Sigmoid colon (tissue), 4 donors: ENCODE data around the gene CLIC5.

Source experiments
- CTCF ChIP-seq, 4 experiments: fragments of 450-650 bp in 3 of 4; fragments of 200-600 bp in 1 of 4; IDR thresholded peaks; one replicate each; pipeline ENCODE4 v1.5.1; 2016 to 2019; ENCODE audit warnings: antibody characterized with exemption in 4 of 4, mild to moderate bottlenecking in 3 of 4, moderate library complexity in 2 of 4
- EP300 ChIP-seq, 4 donors: sonication (generic); formaldehyde crosslinking; IDR thresholded peaks; one replicate each; pipeline ENCODE4 v1.6.1; 2017; ENCODE audit warnings: antibody characterized with exemption in 4 of 4
- POLR2A ChIP-seq, 2 donors: fragments of 450-650 bp; IDR thresholded peaks; one replicate each; pipeline ENCODE4 v1.6.1; 2016; ENCODE audit warnings: antibody characterized with exemption in 2 of 2, mild to moderate bottlenecking in 2 of 2, moderate library complexity in 2 of 2
- POLR2AphosphoS5 ChIP-seq, 4 donors: sonication (generic); formaldehyde crosslinking; IDR thresholded peaks; one replicate each; pipeline ENCODE4 v1.6.1; 2017; ENCODE audit warnings: antibody characterized with exemption in 4 of 4

- TF ChIP-seq POLR2A (IDR thresholded peaks at IDR 0.05), result no peak
- no peak for TF ChIP-seq CTCF (IDR thresholded peaks at IDR 0.05)
- no peak for TF ChIP-seq POLR2AphosphoS5 (IDR thresholded peaks at IDR 0.05)
- no peak for TF ChIP-seq EP300 (IDR thresholded peaks at IDR 0.05)
Measured at GRCh38 chr6:45915780-45916468, 99.7 kb downstream of the CLIC5 start.
